GM18951 (cell line): Measurements from ENCODE around the gene HLCS.

ENCODE experiments used
- POLR2A ChIP-seq: IDR thresholded peaks from 4 replicates; pipeline ENCODE4 v1.6.1; 2011; ENCODE audit warnings: mild to moderate bottlenecking; ENCODE audit not compliant: insufficient read length, insufficient read depth; ENCODE audit errors: extremely low read depth
- in situ Hi-C: fragments of 300-500 bp; cut with MboI; formaldehyde crosslinking; loops from one replicate; pipeline ENCODE4 v1.12.0; 2022; ENCODE audit warnings: low sequenced_read_pairs, mixed read lengths, inconsistent platforms; ENCODE audit not compliant: unreplicated experiment

HLCS gene

GRCh38 chr21:36909423-36909822 lies 57.0 kb downstream of the HLCS start:
- TF ChIP-seq POLR2A = no peak
- in situ Hi-C loops = no loop called here

GRCh38 chr21:36908260-36908908 lies 58.1 kb downstream of the HLCS start:
- in situ Hi-C loops = no loop called here
- TF ChIP-seq POLR2A = no peak

GRCh38 chr21:36904093-36904666 lies 62.3 kb downstream of the HLCS start:
- TF ChIP-seq POLR2A = no peak
- in situ Hi-C loops = no loop called here

- no peak for TF ChIP-seq POLR2A
Observed at GRCh38 chr21:36902793-36903192, 63.7 kb downstream of the HLCS start.

GRCh38 chr21:36902331-36902730 lies 64.1 kb downstream of the HLCS start:
- in situ Hi-C loops = no loop called here
- no peak for TF ChIP-seq POLR2A

More at GRCh38 chr21:36902793-36903192, 63.7 kb downstream of the HLCS start:
- in situ Hi-C loops = no loop called here

- in situ Hi-C loops = no loop called here
- TF ChIP-seq POLR2A = no peak
Observed at GRCh38 chr21:36901575-36901974, 64.9 kb downstream of the HLCS start.

- in situ Hi-C loops = no loop called here
- TF ChIP-seq POLR2A = no peak
Observed at GRCh38 chr21:36893581-36893980, 72.9 kb downstream of the HLCS start.

- TF ChIP-seq POLR2A = no peak
- in situ Hi-C loops = no loop called here
Observed at GRCh38 chr21:36892201-36892600, 74.3 kb downstream of the HLCS start.

GRCh38 chr21:36891692-36892091 lies 74.8 kb downstream of the HLCS start:
- TF ChIP-seq POLR2A = no peak

GRCh38 chr21:36891121-36891520 lies 75.3 kb downstream of the HLCS start:
- in situ Hi-C loops = no loop called here
- no peak for TF ChIP-seq POLR2A

More at GRCh38 chr21:36891692-36892091, 74.8 kb downstream of the HLCS start:
- in situ Hi-C loops = no loop called here

GRCh38 chr21:36890086-36890485 lies 76.4 kb downstream of the HLCS start:
- no peak for TF ChIP-seq POLR2A
- in situ Hi-C loops = no loop called here

- in situ Hi-C loops = no loop called here
- TF ChIP-seq POLR2A = no peak
Observed at GRCh38 chr21:36889401-36889800, 77.1 kb downstream of the HLCS start.

GRCh38 chr21:36888466-36888865 lies 78.0 kb downstream of the HLCS start:
- TF ChIP-seq POLR2A = no peak
- in situ Hi-C loops = no loop called here

GRCh38 chr21:36887963-36888362 lies 78.5 kb downstream of the HLCS start:
- TF ChIP-seq POLR2A = no peak

More at GRCh38 chr21:36887963-36888362, 78.5 kb downstream of the HLCS start:
- in situ Hi-C loops = no loop called here
